GM12878 (cell line): ENCODE results near the gene MYH10. TPM values are rescaled to one million over a fixed set of nuclear protein-coding genes. Genes with fewer than 3 reads are reported as not detected.

Experiments used
- ATAC-seq: fragments of 200-7000 bp; cut with Tn5 transposase; 3 replicates; pipeline ENCODE4 v1.9.1; 2020; ENCODE audit warnings: mild to moderate bottlenecking, moderate library complexity
- BruUV-seq: library from RNA; stranded (reverse); fragments of 400-500 nt; replicated peaks from 2 replicates; lab custom pipeline; 2021; lab: Mats Ljungman, UMichigan
- CTCF ChIA-PET: fragments of 300-600 bp; sonication (Branson Sonifier 250); formaldehyde crosslinking; extraction: SDS; loops from one replicate; lab custom pipeline; 2021; ENCODE audit warnings: inconsistent platforms; lab: Yijun Ruan, JAX
- POLR2A ChIA-PET: fragments of 350-600 bp; formaldehyde crosslinking; extraction: SDS; loops from one replicate; lab custom pipeline; 2021; ENCODE audit warnings: inconsistent platforms; lab: Charles Lee
- RAD21 ChIA-PET: fragments of 300-600 bp; sonication (Branson Sonifier 250); formaldehyde crosslinking; loops from one replicate; lab custom pipeline; 2023; ENCODE audit warnings: antibody characterized with exemption; ENCODE audit not compliant: unreplicated experiment; lab: Charles Lee
- SMC1A ChIA-PET: fragments of 300-600 bp; sonication (Branson Sonifier 250); formaldehyde crosslinking; loops from one replicate; lab custom pipeline; 2023; ENCODE audit not compliant: unreplicated experiment, uncharacterized antibody; lab: Charles Lee
- DNase-seq: peaks from one replicate; pipeline ENCODE4 v3.0.0-alpha.2; 2011; ENCODE audit warnings: low read depth, low spot score
- FAIRE-seq: peaks from 3 replicates; lab custom pipeline; 2011; peaks lifted over from hg19 to GRCh38; lab: Jason Lieb, UNC
- H2AFZ ChIP-seq: 2 replicates; pipeline ENCODE4 v1.6.0; 2011; ENCODE audit warnings: low read depth, low read length, control low read depth; ENCODE audit not compliant: control insufficient read depth
- H3K27ac ChIP-seq: 2 replicates; pipeline ENCODE4 v1.5.1; 2011; ENCODE audit warnings: control low read depth; ENCODE audit not compliant: control insufficient read depth, insufficient read depth
- H3K27me3 ChIP-seq, 2 experiments: replicated peaks in 1 of 2; 2 replicates each; pipeline versions ENCODE4 v1.6.0 to v1.6.1; 2011; ENCODE audit warnings: low read length in 1 of 2; ENCODE audit not compliant: control insufficient read depth in 2 of 2, insufficient read depth in 2 of 2
- H3K36me3 ChIP-seq, 2 experiments: 2 replicates each; pipeline ENCODE4 v1.5.1; 2011; ENCODE audit warnings: low read length in 1 of 2; ENCODE audit not compliant: control insufficient read depth in 2 of 2, insufficient read depth in 2 of 2
- H3K4me1 ChIP-seq: 2 replicates; pipeline ENCODE4 v1.6.1; 2011; ENCODE audit warnings: mild to moderate bottlenecking, low read length, moderate library complexity, mixed read lengths; ENCODE audit not compliant: control insufficient read depth, insufficient read depth
- H3K4me2 ChIP-seq: 2 replicates; pipeline ENCODE4 v1.6.0; 2011; ENCODE audit warnings: control low read depth; ENCODE audit not compliant: control insufficient read depth, insufficient read depth
- H3K4me3 ChIP-seq: fragments of 200-600 bp; sonication (generic); 2 replicates; pipeline ENCODE4 v1.5.1; 2016
- H3K79me2 ChIP-seq: 2 replicates; pipeline ENCODE4 v1.6.0; 2011; ENCODE audit warnings: low read length; ENCODE audit not compliant: control insufficient read depth, insufficient read depth
- H3K9ac ChIP-seq: 2 replicates; pipeline ENCODE4 v1.8.0; 2011; ENCODE audit warnings: low read length, control low read depth, mixed read lengths; ENCODE audit not compliant: control insufficient read depth, insufficient read depth
- H3K9me3 ChIP-seq: replicated peaks from 3 replicates; pipeline ENCODE4 v1.5.1; 2011; ENCODE audit warnings: mild to moderate bottlenecking, low read length; ENCODE audit not compliant: control insufficient read depth, insufficient read depth
- H4K20me1 ChIP-seq: 2 replicates; pipeline ENCODE4 v1.6.0; 2011; ENCODE audit not compliant: control insufficient read depth, insufficient read depth
- ATF2 ChIP-seq: IDR thresholded peaks from 2 replicates; pipeline ENCODE4 v1.6.1; 2012; ENCODE audit warnings: low read length, inconsistent platforms
- BMI1 ChIP-seq: fragments of 450-650 bp; IDR thresholded peaks from 2 replicates; pipeline ENCODE4 v1.6.1; 2016; ENCODE audit warnings: mild to moderate bottlenecking, moderate library complexity, borderline replicate concordance
- CREM ChIP-seq: IDR thresholded peaks from 2 replicates; pipeline ENCODE4 v1.6.1; 2014; ENCODE audit warnings: antibody characterized with exemption, low read depth
- FOXK2 ChIP-seq: fragments of 450-650 bp; IDR thresholded peaks from 2 replicates; pipeline ENCODE4 v1.6.1; 2017; ENCODE audit warnings: mild to moderate bottlenecking, moderate library complexity
- KDM1A ChIP-seq: fragments of 200-600 bp; sonication (generic); IDR thresholded peaks from 2 replicates; pipeline ENCODE4 v1.6.1; 2016; ENCODE audit warnings: borderline replicate concordance
- NFYA ChIP-seq: IDR thresholded peaks from 2 replicates; pipeline ENCODE4 v1.6.1; 2011; ENCODE audit warnings: low read depth, mild to moderate bottlenecking, low read length, improper control_type of control experiment, borderline replicate concordance
- PAX8 ChIP-seq: fragments of 450-650 bp; IDR thresholded peaks from 2 replicates; pipeline ENCODE4 v1.6.1; 2017; ENCODE audit warnings: mild to moderate bottlenecking, moderate library complexity
- SMAD1 ChIP-seq: fragments of 450-650 bp; IDR thresholded peaks from 2 replicates; pipeline ENCODE4 v1.6.1; 2018; ENCODE audit warnings: mild to moderate bottlenecking, low read depth; ENCODE audit not compliant: partially characterized antibody
- SREBF2 ChIP-seq: IDR thresholded peaks from 2 replicates; pipeline ENCODE4 v1.6.1; 2012; ENCODE audit warnings: mild to moderate bottlenecking, low read length
- STAT3 ChIP-seq: IDR thresholded peaks from 2 replicates; pipeline ENCODE4 v1.6.1; 2011; ENCODE audit warnings: low read depth, low read length, improper control_type of control experiment
- WGBS: methylation state at CpG from one replicate; pipeline ENCODE4 v1.1.6; 2016; ENCODE audit warnings: low lambda C conversion rate; ENCODE audit not compliant: insufficient replicate concordance, insufficient coverage; ENCODE audit errors: missing lambda C conversion rate; 5-methylcytosine and 5-hydroxymethylcytosine counted together
- in situ Hi-C: fragments of 300-500 bp; cut with MboI; formaldehyde crosslinking; loops from 9 replicates; pipeline ENCODE4 v1.14.3; 2018; ENCODE audit warnings: mixed read lengths
- intact Hi-C: fragments of 100-400 bp; cut with micrococcal nuclease; formaldehyde crosslinking; loops from one replicate; pipeline ENCODE4 v1.14.2; 2022; ENCODE audit not compliant: unreplicated experiment
- polyA plus RNA-seq, 11 experiments: library from polyadenylated mRNA; depleted of rRNA in 4 of 11; unstranded in 6 of 11; stranded (reverse) in 5 of 11; fragments of >200 nt; fragmentation: Nextera tagmentation in 4 of 11; fragmentation: Illumina TruSeq in 1 of 11; extraction: Ambion mirVana in 4 of 11; extraction: Trizol in 1 of 11; gene quantifications; 1 replicate in 1 of 11; 2 replicates in 10 of 11; pipeline versions ENCODE4 v1.2.1 to v1.2.3, GENCODE V29; 2011 to 2016; ENCODE audit warnings: inconsistent platforms in 2 of 11, missing spikeins in 2 of 11, low read depth in 1 of 11
- total RNA-seq, 4 experiments: library from RNA; depleted of rRNA in 3 of 4; stranded (reverse); fragments of >200 nt in 3 of 4; fragmentation: Illumina TruSeq in 1 of 4; extraction: Trizol in 1 of 4; gene quantifications; 2 replicates each; pipeline versions ENCODE4 v1.2.1 to v1.2.3, GENCODE V29; 2013 to 2021

MYH10 gene
- total and polyA plus RNA-seq, 10 of the 15 experiments (the other 5 are each of a cell fraction or from before 2014, with no cell fraction given), result 0.33 to 7.1 (median 1.0) TPM

GRCh38 chr17:8608001-8608400 is 22.5 kb downstream of the MYH10 start:
- H3K9me3 ChIP-seq, result no peaks in the 10 kb centered on the region
- no peak overlapping the region for H3K4me2 ChIP-seq
- no peak overlapping the region for H3K9ac ChIP-seq
- H3K27me3 ChIP-seq, result no peaks in the 10 kb centered on the region
- ChIA-PET RAD21 (no interaction called here), CTCF (no interaction called here), POLR2A (no interaction called here), SMC1A (no interaction called here)
- BruUV-seq, result no TSS peak
- FAIRE-seq, result no peak
- no peak overlapping the region for H2AFZ ChIP-seq
- no peak for ATAC-seq
- no peaks in the 10 kb centered on the region for H4K20me1 ChIP-seq
- WGBS, result 14% methylated on average over 8 of the region's 8 CpGs
- no peak overlapping the region for H3K4me3 ChIP-seq
- H3K27ac ChIP-seq, result no peak overlapping the region
- no peaks in the 10 kb centered on the region for H3K36me3 ChIP-seq
- no peaks in the 10 kb centered on the region for H3K4me1 ChIP-seq
- TF ChIP-seq ATF2 (no peak), STAT3 (no peak), FOXK2 (no peak), KDM1A (no peak), SMAD1 (no peak), NFYA (no peak), CREM (no peak), BMI1 (no peak), PAX8 (no peak), SREBF2 (no peak)
- intact Hi-C loops (no loop called here), in situ Hi-C loops (no loop called here)
- DNase-seq, result no peak
- H3K79me2 ChIP-seq, result no peaks in the 10 kb centered on the region
